ENCODE measurements around the gene DCXR.

DCXR gene

GRCh38 chr17:81998212-81998611 is 39.3 kb downstream of the DCXR start:
- no peak for DNase-seq (ENCODE audit: low read depth)

- no peak for DNase-seq (ENCODE audit: low read depth)
Observed at GRCh38 chr17:81996757-81997441, 40.6 kb downstream of the DCXR start.

GRCh38 chr17:81996232-81996756 is 41.2 kb downstream of the DCXR start:
- DNase-seq (ENCODE audit: low read depth): no peak

GRCh38 chr17:81995463-81996231 is 41.9 kb downstream of the DCXR start:
- DNase-seq (ENCODE audit: low read depth): no peak

- DNase-seq (ENCODE audit: low read depth): no peak
Observed at GRCh38 chr17:81994593-81995462, 42.7 kb downstream of the DCXR start.

GRCh38 chr17:81993729-81994592 is 43.5 kb downstream of the DCXR start:
- no peak for DNase-seq (ENCODE audit: low read depth)

- DNase-seq (ENCODE audit: low read depth): no peak
Observed at GRCh38 chr17:81992306-81993102, 45.0 kb downstream of the DCXR start.

- DNase-seq (ENCODE audit: low read depth): no peak
Observed at GRCh38 chr17:81991684-81992305, 45.7 kb downstream of the DCXR start.

GRCh38 chr17:81990836-81991683 is 46.4 kb downstream of the DCXR start:
- no peak for DNase-seq (ENCODE audit: low read depth)

GRCh38 chr17:81987161-81987770 is 50.2 kb downstream of the DCXR start:
- no peak for DNase-seq (ENCODE audit: low read depth)

GRCh38 chr17:81986606-81987005 is 50.9 kb downstream of the DCXR start:
- no peak for DNase-seq (ENCODE audit: low read depth)

Measured in activated T-cell treated with anti-CD3 and anti-CD28 coated beads for 24 hours (primary cell).